ENCODE results near the gene KREMEN2. TPM values are rescaled to one million over a fixed set of nuclear protein-coding genes. Genes with fewer than 3 reads are reported as not detected.

KREMEN2 gene
- total RNA-seq, 2 donors from 2014 or later, result 5.0 to 8.4 TPM

DNA sequence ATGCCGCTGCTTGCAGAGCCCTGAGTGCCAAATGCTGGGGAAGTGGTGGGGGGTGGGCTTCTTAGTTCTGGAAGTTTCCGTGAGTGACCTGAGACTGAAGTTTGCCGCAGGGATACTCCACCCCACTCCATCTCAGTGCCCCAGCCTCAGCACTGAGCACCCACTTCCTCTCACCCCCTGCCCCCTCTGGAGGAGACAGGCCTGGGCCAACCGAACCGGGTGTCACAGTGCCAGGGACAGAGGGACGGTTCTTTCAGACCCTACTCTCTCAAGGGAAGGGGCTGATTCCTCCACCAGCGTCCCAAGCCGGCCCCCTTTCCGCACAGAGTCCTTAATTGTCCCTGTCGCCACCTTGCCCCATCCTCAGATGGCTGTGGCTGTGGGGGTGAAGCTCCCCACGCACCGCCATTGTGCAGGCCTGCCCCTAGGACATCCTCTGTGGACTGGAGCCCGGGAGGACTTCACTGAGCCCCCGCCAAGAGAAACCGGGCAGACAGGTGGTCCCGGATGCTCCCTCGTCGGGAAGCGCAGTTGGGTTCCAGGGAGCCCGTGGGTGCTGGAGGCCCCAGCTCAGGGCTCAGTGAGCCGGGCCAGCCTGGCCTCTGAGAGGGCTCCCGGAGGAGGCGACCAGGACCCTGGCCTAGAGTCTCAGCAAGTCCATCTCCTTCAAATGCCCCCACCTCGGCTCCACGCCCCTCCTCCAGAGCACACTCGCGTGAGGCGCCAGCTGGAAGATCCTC is 1.6 kb upstream of the KREMEN2 start:
- Histone ChIP-seq H3K9ac (ENCODE audit: extremely low read depth, low read length, poor library complexity, severe bottlenecking) (no peak overlapping the region), H3K27ac (ENCODE audit: low read depth, low read length) (no peak overlapping the region), H3K4me3 (ENCODE audit: low read length) (no peak overlapping the region), H3K9me3 (ENCODE audit: control insufficient read depth, low read length) (no peaks in the 10 kb centered on the region), H3K36me3 (ENCODE audit: control insufficient read depth, insufficient read depth, low read length) (no peaks in the 10 kb centered on the region), H3K27me3 (ENCODE audit: control insufficient read depth, insufficient read depth, low read length, poor library complexity, severe bottlenecking) (peaks cover 4% of the 10 kb centered on the region), H3K4me1 (ENCODE audit: control insufficient read depth, insufficient read depth, low read length) (no peaks in the 10 kb centered on the region)
- Mint-ChIP-seq H3K4me3 (peak overlapping the region; percentile 37), H3K36me3 (ENCODE audit: low read depth) (no peaks in the 10 kb centered on the region), H3K27me3 (ENCODE audit: insufficient read depth) (peaks cover 40% of the 10 kb centered on the region), H3K27ac (no peak overlapping the region), H3K4me1 (peaks cover 2% of the 10 kb centered on the region), H3K9me3 (no peaks in the 10 kb centered on the region)
- TF ChIP-seq, protein P1, sequence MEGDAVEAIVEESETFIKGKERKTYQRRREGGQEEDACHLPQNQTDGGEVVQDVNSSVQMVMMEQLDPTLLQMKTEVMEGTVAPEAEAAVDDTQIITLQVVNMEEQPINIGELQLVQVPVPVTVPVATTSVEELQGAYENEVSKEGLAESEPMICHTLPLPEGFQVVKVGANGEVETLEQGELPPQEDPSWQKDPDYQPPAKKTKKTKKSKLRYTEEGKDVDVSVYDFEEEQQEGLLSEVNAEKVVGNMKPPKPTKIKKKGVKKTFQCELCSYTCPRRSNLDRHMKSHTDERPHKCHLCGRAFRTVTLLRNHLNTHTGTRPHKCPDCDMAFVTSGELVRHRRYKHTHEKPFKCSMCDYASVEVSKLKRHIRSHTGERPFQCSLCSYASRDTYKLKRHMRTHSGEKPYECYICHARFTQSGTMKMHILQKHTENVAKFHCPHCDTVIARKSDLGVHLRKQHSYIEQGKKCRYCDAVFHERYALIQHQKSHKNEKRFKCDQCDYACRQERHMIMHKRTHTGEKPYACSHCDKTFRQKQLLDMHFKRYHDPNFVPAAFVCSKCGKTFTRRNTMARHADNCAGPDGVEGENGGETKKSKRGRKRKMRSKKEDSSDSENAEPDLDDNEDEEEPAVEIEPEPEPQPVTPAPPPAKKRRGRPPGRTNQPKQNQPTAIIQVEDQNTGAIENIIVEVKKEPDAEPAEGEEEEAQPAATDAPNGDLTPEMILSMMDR (conservative IDR thresholded peaks at IDR 0.05), result no peak
- 58 to 76% methylated on average over 11 to 28 of the region's 28 CpGs for WGBS, 2 experiments (ENCODE audit: insufficient coverage in 1 of 2, insufficient read length in 1 of 2)
- peak; percentile 65 for DNase-seq

GRCh38 chr16:2963074-2963722 is 877 bp upstream of the KREMEN2 start:
- Mint-ChIP-seq H3K9me3 (no peaks in the 10 kb centered on the region), H3K27me3 (ENCODE audit: insufficient read depth) (peaks cover 46% of the 10 kb centered on the region), H3K36me3 (ENCODE audit: low read depth) (peaks cover 2% of the 10 kb centered on the region), H3K27ac (no peak overlapping the region), H3K4me3 (peak overlapping the region; percentile 68), H3K4me1 (peaks cover 2% of the 10 kb centered on the region)
- peaks cover 4% of the 10 kb centered on the region for H3K27me3 ChIP-seq (ENCODE audit: control insufficient read depth, insufficient read depth, low read length, poor library complexity, severe bottlenecking)
- H3K9ac ChIP-seq (ENCODE audit: extremely low read depth, low read length, poor library complexity, severe bottlenecking), result no peak overlapping the region
- WGBS, 2 experiments (ENCODE audit: insufficient coverage in 1 of 2, insufficient read length in 1 of 2), result 3 to 21% methylated on average over 6 to 35 of the region's 40 CpGs
- peak overlapping the region; percentile 88 for H3K4me3 ChIP-seq (ENCODE audit: low read length)
- peak; percentile 69 for DNase-seq
- H3K27ac ChIP-seq (ENCODE audit: low read depth, low read length), result no peak overlapping the region
- no peaks in the 10 kb centered on the region for H3K36me3 ChIP-seq (ENCODE audit: control insufficient read depth, insufficient read depth, low read length)
- no peaks in the 10 kb centered on the region for H3K9me3 ChIP-seq (ENCODE audit: control insufficient read depth, low read length)
- H3K4me1 ChIP-seq (ENCODE audit: control insufficient read depth, insufficient read depth, low read length), result no peaks in the 10 kb centered on the region
- TF ChIP-seq, protein P1 (conservative IDR thresholded peaks at IDR 0.05), result no peak

GRCh38 chr16:2964475-2965336 is 631 bp downstream of the KREMEN2 start:
- Mint-ChIP-seq H3K27ac (no peak overlapping the region), H3K36me3 (ENCODE audit: low read depth) (peaks cover 4% of the 10 kb centered on the region), H3K9me3 (no peaks in the 10 kb centered on the region), H3K4me1 (peaks cover 2% of the 10 kb centered on the region), H3K27me3 (ENCODE audit: insufficient read depth) (peaks cover 53% of the 10 kb centered on the region), H3K4me3 (peak overlapping the region; percentile 68)
- no peak overlapping the region for H3K27ac ChIP-seq (ENCODE audit: low read depth, low read length)
- peak; percentile 99 for DNase-seq
- no peaks in the 10 kb centered on the region for H3K36me3 ChIP-seq (ENCODE audit: control insufficient read depth, insufficient read depth, low read length)
- peaks cover 5% of the 10 kb centered on the region for H3K4me1 ChIP-seq (ENCODE audit: control insufficient read depth, insufficient read depth, low read length)
- peak overlapping the region; percentile 20 for H3K9ac ChIP-seq (ENCODE audit: extremely low read depth, low read length, poor library complexity, severe bottlenecking)
- H3K9me3 ChIP-seq (ENCODE audit: control insufficient read depth, low read length), result no peaks in the 10 kb centered on the region
- 0 to 2% methylated on average over 32 to 68 of the region's 68 CpGs for whole genome bisulfite sequencing, 2 experiments (ENCODE audit: insufficient coverage in 1 of 2, insufficient read length in 1 of 2)
- TF ChIP-seq, protein P1 (conservative IDR thresholded peaks at IDR 0.05), result no peak
- H3K4me3 ChIP-seq (ENCODE audit: low read length), result peak overlapping the region; percentile 88
- H3K27me3 ChIP-seq (ENCODE audit: control insufficient read depth, insufficient read depth, low read length, poor library complexity, severe bottlenecking), result peaks cover 4% of the 10 kb centered on the region
